Neural progenitor cell (in vitro differentiated cells): ENCODE results near the gene FNIP1. TPM values are rescaled to one million over a fixed set of nuclear protein-coding genes. Genes with fewer than 3 reads are reported as not detected.
A peak's percentile ranks its signal among the peaks of the same experiment; 100 is the strongest.

Experiments used
- DNase-seq: peaks from one replicate; pipeline ENCODE4 v3.0.0-alpha.2; 2016; ENCODE audit warnings: low spot score
- H2AFZ ChIP-seq: fragments of 200-600 bp; sonication (generic); replicated peaks from 2 replicates; pipeline ENCODE4 v1.6.1; 2016; ENCODE audit warnings: antibody characterized with exemption
- H3F3A ChIP-seq: fragments of 200-600 bp; sonication (generic); 2 replicates; pipeline ENCODE4 v1.6.1; 2016; ENCODE audit warnings: antibody characterized with exemption, low read depth
- H3K27ac ChIP-seq: fragments of 200-600 bp; sonication (generic); 2 replicates; pipeline ENCODE4 v1.5.1; 2016; ENCODE audit warnings: mild to moderate bottlenecking
- H3K27me3 ChIP-seq: fragments of 200-600 bp; sonication (generic); 2 replicates; pipeline ENCODE4 v1.6.1; 2016; ENCODE audit warnings: mild to moderate bottlenecking, moderate library complexity
- H3K36me3 ChIP-seq: fragments of 200-600 bp; sonication (generic); 2 replicates; pipeline ENCODE4 v1.5.1; 2016
- H3K4me1 ChIP-seq: fragments of 200-600 bp; sonication (generic); 2 replicates; pipeline ENCODE4 v1.6.1; 2016; ENCODE audit warnings: mixed run types
- H3K4me2 ChIP-seq: fragments of 200-600 bp; sonication (generic); 2 replicates; pipeline ENCODE4 v1.6.1; 2016
- H3K4me3 ChIP-seq: fragments of 200-600 bp; sonication (generic); 2 replicates; pipeline ENCODE4 v1.5.1; 2016
- H3K79me2 ChIP-seq: fragments of 200-600 bp; sonication (generic); 2 replicates; pipeline ENCODE4 v1.6.1; 2016; ENCODE audit warnings: low read depth
- H3K9ac ChIP-seq: fragments of 200-600 bp; sonication (generic); 2 replicates; pipeline ENCODE4 v1.6.1; 2016
- H3K9me3 ChIP-seq: fragments of 200-600 bp; sonication (generic); 2 replicates; pipeline ENCODE4 v1.5.1; 2016; ENCODE audit warnings: low read depth
- H4K20me1 ChIP-seq: fragments of 200-600 bp; sonication (generic); 2 replicates; pipeline ENCODE4 v1.6.1; 2016; ENCODE audit warnings: low read depth
- H3K27ac Mint-ChIP-seq: 3 replicates; pipeline ENCODE4 v1.8.0; 2021; ENCODE audit warnings: mixed read lengths
- H3K27me3 Mint-ChIP-seq: 2 replicates; pipeline ENCODE4 v1.8.0; 2022; ENCODE audit warnings: low read depth, mild to moderate bottlenecking, inconsistent platforms, moderate library complexity, mixed read lengths; ENCODE audit not compliant: insufficient read depth
- H3K36me3 Mint-ChIP-seq: 3 replicates; pipeline ENCODE4 v1.8.0; 2021; ENCODE audit warnings: mixed read lengths
- H3K4me1 Mint-ChIP-seq: 3 replicates; pipeline ENCODE4 v1.8.0; 2021; ENCODE audit warnings: mixed read lengths
- H3K4me3 Mint-ChIP-seq: 3 replicates; pipeline ENCODE4 v1.8.0; 2021; ENCODE audit warnings: mild to moderate bottlenecking, moderate library complexity, mixed read lengths
- H3K9me3 Mint-ChIP-seq: 3 replicates; pipeline ENCODE4 v1.8.0; 2020; ENCODE audit warnings: mixed read lengths
- EZH2 ChIP-seq: fragments of 200-600 bp; sonication (generic); IDR thresholded peaks from 2 replicates; pipeline ENCODE4 v1.6.1; 2017; ENCODE audit warnings: antibody characterized with exemption, mild to moderate bottlenecking, moderate library complexity
- EZH2phosphoT487 ChIP-seq: fragments of 200-600 bp; sonication (generic); IDR thresholded peaks from 2 replicates; pipeline ENCODE4 v1.6.1; 2017; ENCODE audit warnings: antibody characterized with exemption
- total RNA-seq: library from RNA; depleted of rRNA; stranded (reverse); fragments of >200 nt; gene quantifications from 2 replicates; pipeline ENCODE4 v1.2.3, GENCODE V29; 2015; ENCODE audit warnings: low replicate concordance
- TF ChIP-seq, protein P1 (sequence below): fragments of 200-600 bp; sonication (generic); IDR thresholded peaks from 2 replicates; pipeline ENCODE4 v1.5.1; 2017; ENCODE audit warnings: antibody characterized with exemption, mild to moderate bottlenecking

Gene FNIP1
- total RNA-seq, 1 donor from 2014 or later = 44.4 TPM

- H3K27ac Mint-ChIP-seq = no peak overlapping the region
- Histone ChIP-seq H3F3A (no peaks in the 10 kb centered on the region), H4K20me1 (no peaks in the 10 kb centered on the region), H2AFZ (no peak overlapping the region), H3K36me3 (no peaks in the 10 kb centered on the region), H3K9ac (no peak overlapping the region), H3K4me1 (no peaks in the 10 kb centered on the region), H3K27me3 (no peaks in the 10 kb centered on the region), H3K27ac (no peak overlapping the region), H3K9me3 (no peaks in the 10 kb centered on the region), H3K4me2 (no peak overlapping the region), H3K4me3 (no peak overlapping the region), H3K79me2 (no peaks in the 10 kb centered on the region)
- DNase-seq = peak; percentile 39
- no peaks in the 10 kb centered on the region for H3K9me3 Mint-ChIP-seq
- no peaks in the 10 kb centered on the region for H3K36me3 Mint-ChIP-seq
- H3K4me3 Mint-ChIP-seq = no peak overlapping the region
- TF ChIP-seq EZH2 (no peak), EZH2phosphoT487 (no peak)
- TF ChIP-seq, protein P1, sequence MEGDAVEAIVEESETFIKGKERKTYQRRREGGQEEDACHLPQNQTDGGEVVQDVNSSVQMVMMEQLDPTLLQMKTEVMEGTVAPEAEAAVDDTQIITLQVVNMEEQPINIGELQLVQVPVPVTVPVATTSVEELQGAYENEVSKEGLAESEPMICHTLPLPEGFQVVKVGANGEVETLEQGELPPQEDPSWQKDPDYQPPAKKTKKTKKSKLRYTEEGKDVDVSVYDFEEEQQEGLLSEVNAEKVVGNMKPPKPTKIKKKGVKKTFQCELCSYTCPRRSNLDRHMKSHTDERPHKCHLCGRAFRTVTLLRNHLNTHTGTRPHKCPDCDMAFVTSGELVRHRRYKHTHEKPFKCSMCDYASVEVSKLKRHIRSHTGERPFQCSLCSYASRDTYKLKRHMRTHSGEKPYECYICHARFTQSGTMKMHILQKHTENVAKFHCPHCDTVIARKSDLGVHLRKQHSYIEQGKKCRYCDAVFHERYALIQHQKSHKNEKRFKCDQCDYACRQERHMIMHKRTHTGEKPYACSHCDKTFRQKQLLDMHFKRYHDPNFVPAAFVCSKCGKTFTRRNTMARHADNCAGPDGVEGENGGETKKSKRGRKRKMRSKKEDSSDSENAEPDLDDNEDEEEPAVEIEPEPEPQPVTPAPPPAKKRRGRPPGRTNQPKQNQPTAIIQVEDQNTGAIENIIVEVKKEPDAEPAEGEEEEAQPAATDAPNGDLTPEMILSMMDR = peak; percentile 51
- H3K27me3 Mint-ChIP-seq = peaks cover 3% of the 10 kb centered on the region
- peaks cover 3% of the 10 kb centered on the region for H3K4me1 Mint-ChIP-seq
These were observed 13.9 kb upstream of the FNIP1 start for GRCh38 chr5:131810510-131811249.

- Histone ChIP-seq H2AFZ (peak overlapping the region; percentile 59), H3K36me3 (no peaks in the 10 kb centered on the region), H3K9me3 (no peaks in the 10 kb centered on the region), H3K4me2 (peak overlapping the region; percentile 92), H3K79me2 (peaks cover 53% of the 10 kb centered on the region), H3K27ac (no peak overlapping the region), H3F3A (peaks cover 19% of the 10 kb centered on the region), H3K9ac (peak overlapping the region; percentile 62), H3K4me3 (peak overlapping the region; percentile 70), H4K20me1 (peaks cover 48% of the 10 kb centered on the region), H3K4me1 (peaks cover 15% of the 10 kb centered on the region), H3K27me3 (peaks cover 34% of the 10 kb centered on the region)
- DNase-seq = peak; percentile 75
- Mint-ChIP-seq H3K4me3 (peak overlapping the region; percentile 98), H3K27me3 (no peaks in the 10 kb centered on the region), H3K27ac (peak overlapping the region; percentile 94), H3K9me3 (no peaks in the 10 kb centered on the region), H3K36me3 (peaks cover 3% of the 10 kb centered on the region), H3K4me1 (peaks cover 26% of the 10 kb centered on the region)
- TF ChIP-seq, protein P1 = no peak
- TF ChIP-seq EZH2phosphoT487 (no peak), EZH2 (no peak)
These were observed 681 bp downstream of the FNIP1 start for GRCh38 chr5:131795879-131796792.

GRCh38 chr5:131795228-131795627, 1.6 kb downstream of the FNIP1 start:
- Histone ChIP-seq H4K20me1 (peaks cover 56% of the 10 kb centered on the region), H3K4me1 (peaks cover 15% of the 10 kb centered on the region), H3K27ac (no peak overlapping the region), H3F3A (peaks cover 19% of the 10 kb centered on the region), H3K9ac (no peak overlapping the region), H3K4me3 (peak overlapping the region; percentile 70), H3K27me3 (peaks cover 34% of the 10 kb centered on the region), H3K79me2 (peaks cover 62% of the 10 kb centered on the region), H3K36me3 (no peaks in the 10 kb centered on the region), H3K9me3 (no peaks in the 10 kb centered on the region), H3K4me2 (peak overlapping the region; percentile 92), H2AFZ (no peak overlapping the region)
- H3K9me3 Mint-ChIP-seq = no peaks in the 10 kb centered on the region
- H3K4me1 Mint-ChIP-seq = peaks cover 26% of the 10 kb centered on the region
- peaks cover 3% of the 10 kb centered on the region for H3K36me3 Mint-ChIP-seq
- TF ChIP-seq EZH2 (no peak), EZH2phosphoT487 (no peak)
- TF ChIP-seq, protein P1 = no peak
- no peaks in the 10 kb centered on the region for H3K27me3 Mint-ChIP-seq
- H3K4me3 Mint-ChIP-seq = peak overlapping the region; percentile 98
- no peak overlapping the region for H3K27ac Mint-ChIP-seq
- DNase-seq = no peak
